Muscle of arm (tissue), 12 donors: Measurements from ENCODE around the gene NPR2. TPM values are rescaled to one million over a fixed set of nuclear protein-coding genes. Genes with fewer than 3 reads are reported as not detected.

Experiments
- DNase-seq: peaks from one replicate; pipeline ENCODE4 v3.0.0-alpha.2; 2013
- polyA plus RNA-seq, 12 donors: library from polyadenylated mRNA; unstranded; fragments of 120-200 nt; gene quantifications; one replicate each; pipeline ENCODE4 v1.2.1, GENCODE V29; 2013; ENCODE audit not compliant: insufficient read length in 12 of 12

The NPR2 gene
- polyA plus RNA-seq, 12 donors: 14.4 to 30.9 (median 26.3) TPM; not detected in 1

GRCh38 chr9:35759795-35760194 lies 31.6 kb upstream of the NPR2 start:
- no peak for DNase-seq

- DNase-seq: no peak
Measured at GRCh38 chr9:35760651-35761050, 30.7 kb upstream of the NPR2 start.

GRCh38 chr9:35763181-35763580 lies 28.2 kb upstream of the NPR2 start:
- no peak for DNase-seq

GRCh38 chr9:35763803-35764202 lies 27.6 kb upstream of the NPR2 start:
- no peak for DNase-seq

- no peak for DNase-seq
Measured at GRCh38 chr9:35766997-35767396, 24.4 kb upstream of the NPR2 start.

- DNase-seq: no peak
Measured at GRCh38 chr9:35767458-35767857, 23.9 kb upstream of the NPR2 start.

- no peak for DNase-seq
Measured at GRCh38 chr9:35769763-35770162, 21.6 kb upstream of the NPR2 start.

GRCh38 chr9:35771075-35771433 lies 20.3 kb upstream of the NPR2 start:
- DNase-seq: no peak

GRCh38 chr9:35771534-35771933 lies 19.9 kb upstream of the NPR2 start:
- no peak for DNase-seq

- DNase-seq: no peak
Measured at GRCh38 chr9:35771943-35772342, 19.4 kb upstream of the NPR2 start.

- DNase-seq: no peak
Measured at GRCh38 chr9:35774907-35775635, 16.3 kb upstream of the NPR2 start.

GRCh38 chr9:35776018-35776417 lies 15.4 kb upstream of the NPR2 start:
- no peak for DNase-seq

GRCh38 chr9:35778496-35778895 lies 12.9 kb upstream of the NPR2 start:
- DNase-seq: no peak

- DNase-seq: no peak
Measured at GRCh38 chr9:35781066-35781465, 10.3 kb upstream of the NPR2 start.

- DNase-seq: no peak
Measured at GRCh38 chr9:35783418-35783817, 8.0 kb upstream of the NPR2 start.

- DNase-seq: no peak
Measured at GRCh38 chr9:35789541-35789940, 1.9 kb upstream of the NPR2 start.

- DNase-seq: no peak
Measured at GRCh38 chr9:35790025-35790384, 1.4 kb upstream of the NPR2 start.

- peak; percentile 88 for DNase-seq
Measured at GRCh38 chr9:35790385-35791296, 750 bp upstream of the NPR2 start.

GRCh38 chr9:35792024-35792813 lies 828 bp downstream of the NPR2 start:
- DNase-seq: no peak

GRCh38 chr9:35792826-35793225 lies 1.4 kb downstream of the NPR2 start:
- no peak for DNase-seq

- DNase-seq: no peak
Measured at GRCh38 chr9:35793461-35793860, 2.1 kb downstream of the NPR2 start.

- no peak for DNase-seq
Measured at GRCh38 chr9:35795695-35796094, 4.3 kb downstream of the NPR2 start.
